Testis (tissue), 3 donors: ENCODE measurements around the gene TBL1X. TPM values are rescaled to one million over a fixed set of nuclear protein-coding genes. Genes with fewer than 3 reads are reported as not detected.

Source experiments
- DNase-seq: peaks from one replicate; pipeline ENCODE4 v3.0.0-alpha.2; 2019
- H3K27ac ChIP-seq, 2 donors: fragments of 200-600 bp; sonication (generic); one replicate each; pipeline ENCODE4 v1.5.1; 2019
- H3K27me3 ChIP-seq: fragments of 200-600 bp; sonication (generic); one replicate; pipeline ENCODE4 v1.5.1; 2019
- H3K36me3 ChIP-seq: fragments of 200-600 bp; sonication (generic); one replicate; pipeline ENCODE4 v1.5.1; 2017; ENCODE audit warnings: low read depth; ENCODE audit errors: missing control alignments
- H3K4me1 ChIP-seq: fragments of 200-600 bp; sonication (generic); one replicate; pipeline ENCODE4 v1.5.1; 2019
- H3K4me3 ChIP-seq, 2 donors: fragments of 200-600 bp; sonication (generic); one replicate each; pipeline ENCODE4 v1.5.1; 2017 to 2019
- H3K9me3 ChIP-seq: fragments of 200-600 bp; sonication (generic); one replicate; pipeline ENCODE4 v1.5.1; 2017
- POLR2A ChIP-seq: fragments of 450-650 bp; IDR thresholded peaks from one replicate; pipeline ENCODE4 v1.6.1; 2017; ENCODE audit warnings: antibody characterized with exemption, mild to moderate bottlenecking, moderate library complexity
- WGBS, 2 donors: methylation state at CpG; one replicate each; pipeline ENCODE4 v1.1.5; 2018; 5-methylcytosine and 5-hydroxymethylcytosine counted together
- intact Hi-C: fragments of 100-400 bp; cut with DNase I; formaldehyde crosslinking; loops from one replicate; pipeline ENCODE4 v1.15.1; 2023; ENCODE audit warnings: low total_unique reads
- polyA plus RNA-seq: library from polyadenylated mRNA; stranded (reverse); fragments of 350-450 nt; fragmentation: Illumina TruSeq; extraction: RNeasy Lipid Tissue Mini Kit (QIAGEN cat#74804); gene quantifications from one replicate; pipeline ENCODE4 v1.2.3, GENCODE V29; 2014; ENCODE audit warnings: low read depth, low replicate concordance; ENCODE audit not compliant: insufficient read depth
- total RNA-seq, 2 donors: library from RNA; depleted of rRNA; stranded (reverse); fragments of >200 nt; gene quantifications; one replicate each; pipeline ENCODE4 v1.2.3, GENCODE V29; 2016
- TF ChIP-seq, protein P1 (sequence below), 3 experiments: fragments of 450-650 bp in 2 of 3; fragments of 200-600 bp in 1 of 3; sonication (generic) in 1 of 3; IDR thresholded peaks; one replicate each; pipeline ENCODE4 v1.5.1; 2016 to 2019; ENCODE audit warnings: antibody characterized with exemption in 3 of 3, mild to moderate bottlenecking in 2 of 3, moderate library complexity in 1 of 3

The TBL1X gene
- total and polyA plus RNA-seq, 3 donors from 2014 or later, result 24.0 to 69.2 (median 48.1) TPM

GRCh38 chrX:9628779-9629493 is 164.1 kb downstream of the TBL1X start:
- H3K9me3 ChIP-seq, result no peaks in the 10 kb centered on the region
- no peak for DNase-seq
- H3K36me3 ChIP-seq, result no peaks in the 10 kb centered on the region
- H3K4me1 ChIP-seq, result no peaks in the 10 kb centered on the region
- H3K27me3 ChIP-seq, result no peaks in the 10 kb centered on the region
- H3K27ac ChIP-seq, result no peak overlapping the region
- no peak overlapping the region for H3K4me3 ChIP-seq
- TF ChIP-seq, protein P1, sequence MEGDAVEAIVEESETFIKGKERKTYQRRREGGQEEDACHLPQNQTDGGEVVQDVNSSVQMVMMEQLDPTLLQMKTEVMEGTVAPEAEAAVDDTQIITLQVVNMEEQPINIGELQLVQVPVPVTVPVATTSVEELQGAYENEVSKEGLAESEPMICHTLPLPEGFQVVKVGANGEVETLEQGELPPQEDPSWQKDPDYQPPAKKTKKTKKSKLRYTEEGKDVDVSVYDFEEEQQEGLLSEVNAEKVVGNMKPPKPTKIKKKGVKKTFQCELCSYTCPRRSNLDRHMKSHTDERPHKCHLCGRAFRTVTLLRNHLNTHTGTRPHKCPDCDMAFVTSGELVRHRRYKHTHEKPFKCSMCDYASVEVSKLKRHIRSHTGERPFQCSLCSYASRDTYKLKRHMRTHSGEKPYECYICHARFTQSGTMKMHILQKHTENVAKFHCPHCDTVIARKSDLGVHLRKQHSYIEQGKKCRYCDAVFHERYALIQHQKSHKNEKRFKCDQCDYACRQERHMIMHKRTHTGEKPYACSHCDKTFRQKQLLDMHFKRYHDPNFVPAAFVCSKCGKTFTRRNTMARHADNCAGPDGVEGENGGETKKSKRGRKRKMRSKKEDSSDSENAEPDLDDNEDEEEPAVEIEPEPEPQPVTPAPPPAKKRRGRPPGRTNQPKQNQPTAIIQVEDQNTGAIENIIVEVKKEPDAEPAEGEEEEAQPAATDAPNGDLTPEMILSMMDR (IDR thresholded peaks at IDR 0.05), result no peak
- no peak for TF ChIP-seq POLR2A
- 96 to 100% methylated on average over 3 to 6 of the region's 6 CpGs for WGBS, 2 donors
- intact Hi-C loops, result no loop called here

GRCh38 chrX:9634551-9634950 is 169.7 kb downstream of the TBL1X start:
- Histone ChIP-seq H3K27me3 (no peaks in the 10 kb centered on the region), H3K4me1 (no peaks in the 10 kb centered on the region), H3K36me3 (no peaks in the 10 kb centered on the region), H3K9me3 (no peaks in the 10 kb centered on the region), H3K27ac (no peak overlapping the region), H3K4me3 (no peak overlapping the region)
- WGBS, 2 donors, result 82 to 98% methylated on average over 6 to 7 of the region's 7 CpGs
- intact Hi-C loops, result no loop called here
- no peak for DNase-seq
- TF ChIP-seq, protein P1 (IDR thresholded peaks at IDR 0.05), result no peak
- TF ChIP-seq POLR2A, result no peak

DNA sequence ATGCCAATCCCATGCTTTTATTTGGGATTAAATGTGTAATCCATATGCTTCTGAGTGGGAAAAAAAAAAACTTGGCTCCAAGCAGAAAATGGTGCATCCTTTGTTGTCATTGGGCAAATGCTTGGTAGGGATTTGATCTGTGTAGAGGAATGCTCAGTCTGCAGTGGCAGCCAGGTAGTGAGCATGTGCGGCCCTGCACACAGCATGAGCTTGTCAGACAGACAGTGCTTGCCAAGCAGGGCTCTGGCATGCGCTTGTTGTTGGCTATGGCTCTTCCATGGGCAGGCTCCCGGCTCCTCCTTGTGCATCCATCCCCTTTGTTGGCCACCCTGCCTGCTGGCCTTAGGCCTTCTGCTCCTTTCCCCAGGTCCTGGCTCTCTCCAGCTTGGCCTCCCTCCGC is 170.5 kb downstream of the TBL1X start:
- no peaks in the 10 kb centered on the region for H3K36me3 ChIP-seq
- no peaks in the 10 kb centered on the region for H3K9me3 ChIP-seq
- H3K27me3 ChIP-seq, result no peaks in the 10 kb centered on the region
- WGBS, 2 donors, result 82 to 97% methylated on average over 2 to 4 of the region's 4 CpGs
- no peaks in the 10 kb centered on the region for H3K4me1 ChIP-seq
- no peak overlapping the region for H3K4me3 ChIP-seq
- no peak for DNase-seq
- no peak overlapping the region for H3K27ac ChIP-seq
- intact Hi-C loops, result no loop called here
- TF ChIP-seq POLR2A, result no peak
- TF ChIP-seq, protein P1 (IDR thresholded peaks at IDR 0.05), result no peak

- DNase-seq, result no peak
- Histone ChIP-seq H3K36me3 (no peaks in the 10 kb centered on the region), H3K4me3 (no peak overlapping the region), H3K4me1 (no peaks in the 10 kb centered on the region), H3K9me3 (no peaks in the 10 kb centered on the region), H3K27me3 (no peaks in the 10 kb centered on the region), H3K27ac (no peak overlapping the region)
- 70 to 78% methylated on average over 4 of the region's 4 CpGs for WGBS, 2 donors
- TF ChIP-seq POLR2A, result no peak
- TF ChIP-seq, protein P1 (IDR thresholded peaks at IDR 0.05), result no peak
- intact Hi-C loops, result no loop called here
Observed at GRCh38 chrX:9635803-9636202, 170.9 kb downstream of the TBL1X start.

GRCh38 chrX:9638871-9639270 is 174.0 kb downstream of the TBL1X start:
- no peaks in the 10 kb centered on the region for H3K36me3 ChIP-seq
- no peaks in the 10 kb centered on the region for H3K27me3 ChIP-seq
- no peak overlapping the region for H3K27ac ChIP-seq
- H3K9me3 ChIP-seq, result no peaks in the 10 kb centered on the region
- TF ChIP-seq, protein P1 (IDR thresholded peaks at IDR 0.05), result no peak
- TF ChIP-seq POLR2A, result no peak
- no peak overlapping the region for H3K4me3 ChIP-seq
- intact Hi-C loops, result no loop called here
- DNase-seq, result no peak
- H3K4me1 ChIP-seq, result no peaks in the 10 kb centered on the region
